Activated CD4-positive, alpha-beta T cell treated with anti-CD3 and anti-CD28 coated beads, Interleukin-2, amount 50 U/mL, for 48 hours (primary cell): ENCODE results near the gene FOXP2.
A peak's percentile ranks its signal among the peaks of the same experiment; 100 is the strongest.

ENCODE experiments used
- DNase-seq, 2 experiments: peaks; one replicate each; pipeline ENCODE4 v3.0.0-alpha.2; 2020

FOXP2 gene

GRCh38 chr7:114660126-114660486, 245.5 kb downstream of the FOXP2 start:
- DNase-seq = no peak

GRCh38 chr7:114660753-114661152, 246.1 kb downstream of the FOXP2 start:
- no peak for DNase-seq

GRCh38 chr7:114662002-114662677, 247.5 kb downstream of the FOXP2 start:
- DNase-seq = no peak

- DNase-seq = no peak
These were observed 248.9 kb downstream of the FOXP2 start for GRCh38 chr7:114663502-114663901.

- DNase-seq = no peak
These were observed 256.1 kb downstream of the FOXP2 start for GRCh38 chr7:114670676-114671075.

- DNase-seq = no peak
These were observed 257.0 kb downstream of the FOXP2 start for GRCh38 chr7:114671563-114672123.

GRCh38 chr7:114678116-114678515, 263.5 kb downstream of the FOXP2 start:
- DNase-seq = no peak

GRCh38 chr7:114687238-114687637, 272.6 kb downstream of the FOXP2 start:
- DNase-seq = no peak

GRCh38 chr7:114688443-114689055, 273.9 kb downstream of the FOXP2 start:
- no peak for DNase-seq

- no peak for DNase-seq
These were observed 274.8 kb downstream of the FOXP2 start for GRCh38 chr7:114689406-114689805.

GRCh38 chr7:114691605-114692004, 277.0 kb downstream of the FOXP2 start:
- DNase-seq = no peak

GRCh38 chr7:114695182-114695581, 280.6 kb downstream of the FOXP2 start:
- DNase-seq = no peak

GRCh38 chr7:114700247-114700928, 285.8 kb downstream of the FOXP2 start:
- DNase-seq = no peak

- peak in 1 of 2 experiments; percentile 11 for DNase-seq
These were observed 289.1 kb downstream of the FOXP2 start for GRCh38 chr7:114703677-114704076.

GRCh38 chr7:114708646-114709045, 294.0 kb downstream of the FOXP2 start:
- no peak for DNase-seq

- DNase-seq = no peak
These were observed 295.9 kb downstream of the FOXP2 start for GRCh38 chr7:114710499-114710898.

- DNase-seq = no peak
These were observed 296.6 kb downstream of the FOXP2 start for GRCh38 chr7:114711241-114711640.

GRCh38 chr7:114715907-114716306, 301.3 kb downstream of the FOXP2 start:
- peak in 1 of 2 experiments; percentile 18 for DNase-seq

GRCh38 chr7:114718861-114719260, 304.2 kb downstream of the FOXP2 start:
- DNase-seq = peak in 1 of 2 experiments; percentile 11

GRCh38 chr7:114720725-114721124, 306.1 kb downstream of the FOXP2 start:
- DNase-seq = no peak

GRCh38 chr7:114722562-114722961, 307.9 kb downstream of the FOXP2 start:
- no peak for DNase-seq

- DNase-seq = no peak
These were observed 308.7 kb downstream of the FOXP2 start for GRCh38 chr7:114723308-114723707.

GRCh38 chr7:114740095-114740494, 325.5 kb downstream of the FOXP2 start:
- no peak for DNase-seq

GRCh38 chr7:114740941-114741340, 326.3 kb downstream of the FOXP2 start:
- DNase-seq = no peak
